GM21723 (cell line): ENCODE measurements around the gene PLEKHH3.
"Not testable (repeated sequence)": the region's sequence is repeated elsewhere in the genome, so short reads cannot be mapped to it uniquely, and the experiment has no call there.

Experiments used
- ATAC-seq: cut with Tn5 transposase; IDR thresholded peaks from one replicate; pipeline ENCODE4 v1.9.1; 2021; ENCODE audit warnings: mild to moderate bottlenecking, moderate library complexity; ENCODE audit not compliant: unreplicated experiment

Gene PLEKHH3

DNA sequence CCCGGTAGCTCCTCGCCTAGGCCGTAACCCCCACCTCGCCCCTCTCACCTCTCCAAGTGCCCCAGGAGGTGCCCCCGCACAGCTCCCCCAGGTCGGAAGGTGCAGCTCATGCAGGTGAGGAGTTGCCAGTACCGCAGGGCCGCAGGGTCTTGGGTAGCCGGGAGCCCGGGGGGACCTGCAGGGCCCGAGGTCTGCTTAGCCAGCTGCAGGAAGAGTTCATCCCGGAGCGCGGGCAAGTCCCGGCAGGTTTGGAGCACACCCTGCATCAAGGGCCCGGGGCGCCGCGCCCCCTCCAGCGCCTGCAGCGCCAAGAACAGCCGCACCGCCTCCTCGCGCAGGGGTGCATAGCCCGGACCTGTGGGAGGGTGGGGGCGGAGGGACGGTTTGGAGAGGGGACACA lies 4.8 kb downstream of the PLEKHH3 start:
- no peak for ATAC-seq

DNA sequence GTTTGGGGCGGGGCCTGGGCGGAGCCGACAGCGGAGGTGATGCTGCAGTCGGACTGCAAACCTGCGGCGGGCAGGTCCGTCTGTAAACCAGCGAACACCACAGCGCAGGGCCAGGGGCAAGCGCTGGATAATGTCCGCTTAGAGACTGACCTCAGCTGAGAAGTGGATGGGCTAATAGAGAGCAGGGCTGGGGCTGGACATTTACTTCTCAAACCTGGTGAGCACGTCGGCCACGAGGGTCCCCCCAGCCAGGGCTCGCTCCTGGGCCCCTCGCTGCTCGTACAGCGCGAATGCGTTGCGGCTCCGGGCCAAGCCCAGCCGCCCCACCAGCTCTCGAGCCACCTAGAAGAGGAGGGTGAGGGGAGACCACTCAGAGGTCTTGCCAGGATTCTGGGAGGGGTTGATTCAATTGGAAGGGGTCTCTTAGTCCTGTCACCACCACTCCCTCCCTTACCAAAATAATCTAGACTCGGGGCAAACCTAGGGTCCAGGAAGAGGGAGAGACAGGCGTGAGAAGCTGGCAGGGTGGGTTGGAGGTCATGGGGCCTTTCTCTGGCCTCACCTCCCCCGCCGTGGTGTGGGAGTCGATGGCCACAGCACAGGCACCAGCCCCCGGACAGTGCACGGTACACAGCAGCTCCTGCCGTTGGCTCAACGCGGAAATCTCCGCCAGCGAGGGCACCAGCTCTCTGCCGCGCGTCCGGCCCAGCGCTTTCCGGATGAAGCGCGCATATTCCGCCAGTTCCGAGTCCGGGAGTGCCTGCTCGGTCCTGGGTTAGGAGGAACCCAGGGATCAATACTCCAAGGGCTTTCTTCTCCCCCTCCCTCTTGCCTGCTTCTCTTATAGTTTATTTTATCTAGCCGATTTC lies 5.8 kb downstream of the PLEKHH3 start:
- ATAC-seq: no peak

DNA sequence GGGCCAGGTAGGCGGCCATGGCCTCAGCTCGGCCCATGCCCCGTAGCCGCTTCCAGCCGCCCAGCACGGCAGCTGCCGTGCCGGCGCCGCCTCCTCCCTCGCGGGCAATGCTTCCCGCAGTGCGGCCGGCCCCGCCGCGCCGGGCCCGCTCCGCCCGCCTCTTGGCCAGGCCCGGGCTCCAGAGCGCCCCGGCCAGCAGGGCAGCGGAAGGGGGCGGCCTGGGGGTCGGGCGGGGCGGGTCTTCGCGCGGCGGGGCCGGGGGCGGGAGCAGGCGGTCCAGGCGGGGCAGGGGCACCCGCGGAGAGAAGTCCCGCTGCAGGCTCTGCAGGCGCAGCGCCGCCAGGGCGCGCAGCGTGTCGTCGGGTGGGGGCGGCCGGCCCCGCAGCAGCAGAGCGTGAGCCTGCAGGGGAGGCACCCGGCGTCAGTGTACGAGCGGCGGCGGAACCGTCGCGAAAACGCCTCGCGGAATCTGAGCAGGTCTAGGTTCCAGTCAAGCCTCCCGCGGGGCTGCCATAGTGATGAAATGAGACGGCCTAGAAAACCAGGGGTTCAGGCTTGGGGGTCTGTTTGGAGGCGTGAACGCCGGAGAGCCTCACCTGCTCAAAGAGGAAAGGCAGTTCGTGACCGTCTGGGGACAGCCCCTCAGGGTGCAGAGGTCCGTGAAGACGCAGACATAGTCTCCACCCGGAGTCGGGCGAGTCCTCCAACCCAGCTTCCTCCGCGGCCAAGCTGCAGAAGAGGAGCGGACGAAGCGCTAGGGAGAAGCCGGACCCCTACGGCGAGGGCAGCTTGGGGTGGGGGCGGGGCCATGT lies 6.6 kb downstream of the PLEKHH3 start:
- no peak for ATAC-seq

DNA sequence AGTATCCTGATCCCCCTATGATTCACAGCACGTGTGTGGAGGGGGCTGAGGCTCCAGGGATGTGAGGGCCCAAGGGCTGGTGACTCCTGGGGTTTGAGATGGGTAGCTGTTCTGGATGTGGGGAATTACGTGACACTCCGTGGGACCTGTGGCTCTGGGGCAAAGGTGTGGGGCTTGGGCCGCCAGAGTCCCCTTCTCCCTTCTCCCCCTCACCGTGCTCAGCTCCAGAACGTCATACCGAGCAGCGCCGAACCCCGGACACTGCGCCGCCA lies 7.2 kb downstream of the PLEKHH3 start:
- no peak for ATAC-seq

DNA sequence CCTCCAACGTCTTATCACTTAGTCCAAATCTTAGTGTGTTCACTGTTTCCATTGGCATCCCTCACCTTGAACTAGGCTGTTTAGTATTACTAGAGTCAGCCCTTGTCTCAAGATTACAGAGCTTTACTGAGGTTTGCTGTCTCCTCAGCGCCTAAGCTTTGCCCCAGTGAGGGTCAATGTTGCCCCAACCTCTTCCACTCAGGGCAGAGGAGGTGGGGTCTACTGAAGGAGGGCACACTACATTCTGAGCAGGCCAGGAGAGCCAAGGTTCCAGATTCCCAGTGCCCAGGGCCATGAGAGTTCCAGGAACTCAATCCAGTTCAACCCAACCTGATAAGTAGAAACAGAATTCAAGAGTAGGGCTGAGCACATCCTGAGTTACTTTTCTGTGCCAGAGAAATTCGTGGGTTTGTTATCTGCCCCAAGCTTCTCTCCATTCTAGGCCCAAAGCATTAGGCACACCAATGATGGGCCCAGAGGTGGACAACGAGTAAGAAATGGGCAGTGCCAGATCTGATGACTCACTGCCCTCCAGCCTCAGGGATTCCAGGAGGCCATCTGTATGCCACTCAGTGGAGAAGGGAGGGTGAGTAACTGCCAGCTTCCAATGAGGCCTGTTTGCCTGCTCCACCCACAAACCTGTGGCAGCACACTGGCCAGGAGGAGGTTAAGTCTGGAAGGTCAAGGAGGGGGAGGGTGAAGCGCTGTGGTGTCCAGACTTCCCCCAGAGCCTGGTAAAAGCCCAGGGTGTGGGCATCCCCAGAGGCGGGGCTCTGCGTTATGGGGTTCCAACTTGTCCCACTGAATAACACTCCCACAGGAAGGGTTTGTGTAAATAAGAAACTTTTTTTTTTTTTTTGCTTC lies 9.5 kb downstream of the PLEKHH3 start:
- ATAC-seq: no peak

DNA sequence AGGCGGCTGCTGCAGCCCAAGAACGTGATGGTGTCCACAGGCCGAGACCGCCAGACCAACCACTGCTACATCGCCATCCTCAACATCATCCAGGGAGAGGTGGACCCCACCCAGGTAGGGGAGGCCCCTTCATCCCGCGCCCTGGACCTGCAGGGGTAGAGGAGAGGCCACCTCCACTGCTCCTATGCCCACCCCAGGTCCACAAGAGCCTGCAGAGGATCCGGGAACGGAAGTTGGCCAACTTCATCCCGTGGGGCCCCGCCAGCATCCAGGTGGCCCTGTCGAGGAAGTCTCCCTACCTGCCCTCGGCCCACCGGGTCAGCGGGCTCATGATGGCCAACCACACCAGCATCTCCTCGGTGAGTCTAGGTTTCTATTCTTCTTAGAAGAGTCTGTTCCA lies 10.7 kb downstream of the PLEKHH3 start:
- not testable (repeated sequence) for ATAC-seq

DNA sequence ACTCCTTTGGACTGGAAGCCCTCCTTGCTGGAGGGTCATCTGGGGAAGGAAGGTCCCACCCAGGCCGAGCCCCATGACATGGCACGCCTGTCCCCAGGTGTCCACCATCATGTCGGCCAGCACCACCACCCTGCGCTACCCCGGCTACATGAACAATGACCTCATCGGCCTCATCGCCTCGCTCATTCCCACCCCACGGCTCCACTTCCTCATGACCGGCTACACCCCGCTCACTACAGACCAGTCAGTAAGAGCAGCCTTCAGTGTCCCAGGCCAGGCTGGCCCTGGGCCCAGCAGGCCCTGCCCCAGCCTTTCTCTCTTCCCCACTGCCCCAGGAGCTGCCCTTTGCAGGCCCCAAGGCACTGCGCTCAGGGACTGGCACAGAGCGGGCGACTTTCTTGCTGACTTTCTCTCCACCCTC lies 11.2 kb downstream of the PLEKHH3 start:
- no peak for ATAC-seq

DNA sequence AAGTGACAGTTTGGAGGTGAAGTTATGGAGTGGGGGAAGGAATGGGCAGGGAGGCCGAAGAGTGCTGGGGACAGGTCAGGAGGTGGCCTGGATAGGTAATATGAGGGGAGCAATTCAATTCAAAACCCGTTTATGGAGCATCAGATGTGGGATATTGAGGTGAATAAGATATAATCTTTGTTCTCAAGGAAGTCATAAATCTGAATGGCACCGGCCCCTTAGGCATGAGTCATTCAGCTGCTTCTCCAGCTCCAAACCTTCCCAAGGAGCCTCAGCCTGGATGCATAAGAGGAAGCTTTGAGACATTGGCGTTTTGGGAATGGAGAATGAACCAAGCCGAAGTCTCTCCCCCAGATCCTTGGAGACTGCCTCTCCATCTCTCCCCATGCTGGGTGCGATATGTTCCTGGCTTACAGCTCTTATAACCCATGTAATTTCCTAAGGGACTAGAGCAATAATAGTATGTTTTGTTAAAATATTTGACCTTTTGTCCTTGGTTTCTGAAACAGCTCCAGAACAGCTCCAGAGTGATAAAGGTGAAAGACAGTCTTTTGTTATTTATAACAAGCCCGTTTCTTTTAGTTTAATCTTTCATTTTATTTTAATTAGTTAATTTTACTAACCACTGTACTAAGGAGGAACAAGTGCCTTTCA lies 16.0 kb downstream of the PLEKHH3 start:
- no peak for ATAC-seq

DNA sequence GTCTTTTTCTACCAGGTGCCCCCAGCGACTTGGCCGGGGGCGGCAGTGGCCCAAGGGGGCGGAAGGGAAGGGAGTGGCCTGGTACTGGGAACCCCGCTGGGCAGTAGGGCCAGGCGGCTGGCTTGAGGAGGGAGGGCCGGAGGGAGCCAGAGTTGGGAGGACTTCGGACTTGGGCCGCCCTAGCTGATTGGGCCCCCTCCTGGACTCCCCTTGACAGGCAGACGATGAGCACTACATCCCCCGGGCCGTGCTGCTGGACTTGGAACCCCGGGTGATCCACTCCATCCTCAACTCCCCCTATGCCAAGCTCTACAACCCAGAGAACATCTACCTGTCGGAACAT lies 16.9 kb downstream of the PLEKHH3 start:
- not testable (repeated sequence) for ATAC-seq

DNA sequence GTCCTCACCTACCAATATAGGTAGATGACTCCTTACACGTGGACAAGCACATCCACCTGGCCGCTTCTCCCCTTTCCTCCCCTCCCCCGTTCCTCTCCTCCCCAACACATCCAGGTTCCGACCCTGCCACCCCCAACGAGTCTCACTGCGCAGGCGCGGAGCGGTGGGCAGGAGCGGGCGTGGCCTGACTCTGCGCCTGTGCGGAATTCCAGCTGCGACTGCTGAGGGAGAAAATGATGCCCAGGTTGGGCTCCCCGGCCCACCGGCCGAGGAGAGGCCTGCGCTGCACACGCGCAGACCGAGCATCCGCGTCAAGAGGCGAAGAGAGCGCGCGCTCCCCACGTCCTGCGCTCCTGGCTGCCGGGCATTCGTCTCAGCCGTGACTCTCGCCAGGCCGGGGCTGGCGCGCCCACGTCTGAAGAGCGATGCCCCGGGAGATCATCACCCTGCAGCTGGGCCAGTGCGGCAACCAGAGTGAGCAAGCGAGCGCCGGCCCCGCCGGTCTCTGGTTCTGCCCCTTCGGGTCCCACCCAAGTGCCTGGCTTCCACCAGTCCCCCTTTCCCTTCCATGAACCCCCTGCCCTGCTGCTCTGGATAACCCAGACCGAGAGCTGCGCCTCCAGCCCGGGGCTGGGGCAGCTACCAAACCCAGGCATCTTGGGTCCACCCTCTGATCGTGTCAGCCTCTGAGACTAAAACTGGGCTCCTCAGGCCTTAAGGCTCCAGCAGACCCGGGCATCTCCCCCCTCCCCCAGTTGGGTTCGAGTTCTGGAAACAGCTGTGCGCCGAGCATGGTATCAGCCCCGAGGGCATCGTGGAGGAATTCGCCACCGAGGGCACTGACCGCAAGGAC lies 17.5 kb downstream of the PLEKHH3 start, which contains the start of gene TUBG2:
TUBG2 (plus strand) TSS at position 206 of the 853 bp plus-strand sequence; CDS start at position 426, 220 bp downstream.
- peak; percentile 47 for ATAC-seq

DNA sequence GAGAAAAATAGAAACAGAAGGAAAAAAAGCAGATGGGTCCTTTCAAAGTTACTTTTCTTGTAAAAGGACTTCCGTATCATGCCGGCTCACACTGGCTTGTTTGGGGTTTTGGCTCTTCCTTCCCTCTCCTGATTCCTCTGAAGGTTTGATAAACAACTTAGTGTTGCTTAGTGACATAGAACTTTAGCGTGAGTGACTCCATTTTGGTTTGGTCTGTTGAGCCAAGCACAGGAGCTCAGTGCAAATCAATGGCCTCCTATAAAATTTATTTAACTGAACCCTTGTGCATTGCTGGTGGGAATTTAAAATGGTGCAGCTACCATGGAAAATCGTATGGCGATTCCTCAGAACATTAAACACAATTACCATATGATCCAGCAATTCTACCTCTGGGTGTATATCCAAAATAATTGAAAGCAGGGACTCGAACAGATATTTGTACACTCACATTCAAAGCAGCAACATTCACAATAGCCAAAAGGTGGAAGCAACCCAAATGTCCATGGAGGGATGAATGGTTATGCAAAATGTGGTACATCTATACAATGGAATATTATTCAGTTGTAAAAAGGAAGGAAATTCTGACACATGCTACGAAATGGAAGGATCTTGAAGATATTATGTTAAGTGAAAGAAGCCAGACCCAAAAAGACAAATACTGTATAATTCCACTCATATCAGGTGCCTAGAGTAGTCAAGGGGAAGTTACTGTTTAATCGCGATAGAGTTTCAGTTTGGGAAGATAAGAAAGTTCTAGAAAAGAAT lies 18.8 kb downstream of the PLEKHH3 start:
- ATAC-seq: no peak

DNA sequence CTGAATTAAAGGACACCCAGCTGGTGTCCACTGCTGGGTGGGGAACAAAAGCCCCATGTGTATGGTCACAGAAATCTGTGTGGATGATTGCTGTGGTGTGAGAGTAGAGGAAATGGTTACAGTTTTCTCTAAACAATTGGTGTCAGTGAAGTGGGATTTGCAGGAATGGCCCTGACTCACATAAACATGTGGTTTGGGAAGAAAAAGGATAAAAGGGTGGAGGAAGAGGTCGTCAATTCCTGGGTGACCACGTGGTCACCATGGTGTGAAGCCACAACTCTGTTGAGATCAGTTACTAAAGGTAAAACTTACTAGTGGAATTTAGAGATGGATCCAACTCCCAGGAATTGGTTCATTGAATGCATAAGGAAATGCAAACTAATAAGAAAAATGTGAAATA lies 21.3 kb downstream of the PLEKHH3 start:
- ATAC-seq: no peak

DNA sequence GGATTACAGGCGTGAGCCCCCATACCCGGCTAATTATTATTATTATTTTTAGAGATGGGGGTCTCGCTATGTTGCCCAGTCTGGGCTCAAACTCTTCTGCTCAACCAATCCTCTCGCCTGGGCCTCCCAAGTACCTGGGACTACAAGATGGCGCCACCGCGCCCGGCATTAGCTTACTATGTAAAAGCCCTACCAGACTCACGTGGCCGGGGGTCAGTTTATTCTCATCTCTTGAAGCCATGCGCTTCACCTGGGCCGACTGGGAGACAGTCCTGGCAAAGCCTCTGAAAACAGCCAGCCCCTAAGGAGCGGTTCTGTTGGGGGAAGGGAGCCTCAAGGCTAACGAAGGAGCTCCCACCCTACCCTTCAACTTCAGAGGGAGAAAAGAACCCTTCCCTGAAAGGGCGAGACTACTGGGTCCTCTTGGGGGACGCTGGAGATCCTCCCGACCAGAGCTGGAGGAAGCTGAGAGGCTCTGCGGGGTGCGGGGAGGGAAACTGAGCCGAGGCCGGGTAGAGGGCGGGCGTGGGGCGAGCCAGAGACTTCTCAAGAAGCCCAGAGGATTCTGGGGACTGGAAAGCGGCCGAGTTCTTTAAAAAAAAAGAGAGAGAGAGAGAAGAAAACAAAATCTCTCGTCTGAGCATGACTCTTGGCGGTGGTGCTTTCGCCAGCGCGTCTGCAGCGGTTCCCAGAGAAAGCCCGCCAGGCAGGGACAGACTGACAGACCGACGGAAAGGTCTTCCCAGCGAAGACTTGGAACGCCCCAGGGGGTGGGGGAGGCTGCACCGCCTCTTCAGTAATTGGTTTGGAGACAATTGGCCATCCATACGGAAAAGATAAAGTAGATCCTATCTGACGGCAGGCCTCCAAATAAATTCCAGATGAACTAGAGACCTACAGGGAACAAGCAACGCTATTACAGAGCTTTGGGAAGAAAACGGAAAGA lies 23.3 kb downstream of the PLEKHH3 start:
- ATAC-seq: no peak

DNA sequence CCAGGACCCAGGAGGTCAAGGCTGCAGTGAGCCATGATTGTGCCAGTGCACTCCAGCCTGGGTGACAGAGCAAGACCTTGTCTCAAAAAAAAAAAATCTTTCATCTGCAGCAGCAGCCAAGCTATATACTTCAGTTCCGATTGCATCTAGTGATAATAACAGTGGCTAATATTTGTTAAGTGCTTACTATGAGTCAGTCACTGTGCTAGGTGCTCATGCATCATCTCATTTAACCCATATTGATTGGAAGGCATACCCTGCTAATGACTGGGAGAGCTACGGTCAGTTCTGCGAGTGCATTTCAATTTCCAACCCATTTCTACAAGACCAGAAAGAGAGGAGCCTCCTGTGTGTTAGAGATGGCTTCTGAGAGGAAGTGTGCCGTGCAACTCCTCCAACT lies 25.4 kb downstream of the PLEKHH3 start:
- no peak for ATAC-seq

DNA sequence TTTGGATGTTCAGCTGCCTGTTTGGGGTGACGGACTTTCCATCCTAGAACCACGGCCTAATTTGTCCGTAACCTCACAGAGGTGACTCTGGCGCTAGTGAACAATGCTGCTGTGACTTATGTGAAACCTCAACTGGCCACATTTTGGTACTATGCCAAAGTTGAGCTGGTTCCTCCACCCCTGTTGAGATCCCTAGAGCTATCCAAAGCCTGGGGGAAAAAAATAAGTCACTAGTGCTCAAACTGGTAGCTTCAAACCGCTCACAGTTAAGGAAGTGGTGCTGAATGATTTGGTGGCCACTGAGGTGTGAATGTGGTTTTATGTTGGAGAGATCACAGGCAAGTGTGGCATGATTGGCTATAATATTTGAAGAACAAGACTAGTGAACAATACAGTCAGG lies 29.0 kb downstream of the PLEKHH3 start:
- no peak for ATAC-seq

DNA sequence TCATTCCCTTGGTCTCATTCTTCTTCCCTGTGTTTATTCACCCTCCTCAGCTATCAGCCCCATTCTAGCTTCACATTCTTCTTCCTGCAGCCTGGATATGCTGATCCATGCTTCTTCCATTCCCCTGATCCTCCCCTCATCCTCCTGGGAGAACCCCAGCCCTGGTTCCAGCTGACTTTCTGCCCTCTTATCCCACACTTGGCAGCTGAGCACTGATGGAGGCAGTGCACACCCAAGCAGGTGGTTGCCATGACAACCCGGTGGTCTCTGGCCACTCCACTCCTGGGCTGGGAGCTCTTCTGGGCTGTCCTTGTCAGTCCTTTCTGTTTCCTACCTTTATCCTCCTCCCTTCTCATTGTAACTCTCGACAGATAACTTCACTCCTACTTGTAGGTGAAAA lies 34.5 kb downstream of the PLEKHH3 start:
- ATAC-seq: no peak

DNA sequence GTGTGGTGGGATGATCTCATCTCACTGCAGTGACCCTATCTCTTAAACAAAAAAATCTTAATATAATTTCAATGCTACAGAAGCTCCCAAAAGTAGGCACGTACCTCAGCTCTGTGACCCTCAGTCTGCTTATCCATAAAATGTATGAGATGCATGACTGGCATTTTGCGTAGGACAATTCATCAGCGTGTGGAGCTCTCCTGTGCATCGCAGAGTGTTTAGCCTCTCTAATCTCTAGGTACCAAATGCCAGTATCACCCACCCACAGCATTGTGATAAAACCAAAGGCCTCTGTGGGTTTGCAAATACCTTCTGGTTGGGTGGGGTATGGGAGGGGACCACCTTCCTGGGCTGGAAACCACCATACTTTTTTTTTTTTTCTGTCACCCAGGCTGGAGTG lies 36.7 kb downstream of the PLEKHH3 start:
- ATAC-seq: no peak

DNA sequence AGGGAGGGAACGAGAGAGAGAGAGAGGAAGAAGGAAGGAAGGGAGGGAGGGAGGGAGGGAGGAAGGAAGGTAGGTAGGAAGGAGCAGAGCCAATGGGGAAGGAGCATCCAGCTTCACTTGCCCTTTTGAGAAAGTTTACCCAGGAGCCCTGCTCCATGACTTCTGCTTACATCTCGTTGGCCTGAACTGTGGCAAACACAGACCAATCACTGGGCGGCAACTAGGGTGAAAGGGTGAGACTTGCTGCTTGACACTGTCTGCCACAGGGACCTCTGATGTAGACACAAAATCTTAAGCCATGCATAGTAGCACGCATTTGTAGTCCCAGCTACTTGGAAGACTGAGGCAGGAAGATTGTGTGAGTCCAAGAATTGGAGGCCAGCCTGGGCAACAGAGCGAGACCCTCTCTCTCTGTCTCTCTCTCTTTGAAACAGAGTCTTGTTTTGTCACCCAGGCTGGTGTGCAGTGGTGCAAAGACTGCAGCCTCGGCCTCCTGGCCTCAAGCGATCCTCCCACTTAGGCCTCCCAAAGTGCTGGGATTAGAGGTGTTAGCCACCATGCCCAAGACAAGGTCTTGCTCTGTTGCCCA lies 37.2 kb downstream of the PLEKHH3 start:
- ATAC-seq: no peak
